ENCODE results near the gene GAB4.

DNA sequence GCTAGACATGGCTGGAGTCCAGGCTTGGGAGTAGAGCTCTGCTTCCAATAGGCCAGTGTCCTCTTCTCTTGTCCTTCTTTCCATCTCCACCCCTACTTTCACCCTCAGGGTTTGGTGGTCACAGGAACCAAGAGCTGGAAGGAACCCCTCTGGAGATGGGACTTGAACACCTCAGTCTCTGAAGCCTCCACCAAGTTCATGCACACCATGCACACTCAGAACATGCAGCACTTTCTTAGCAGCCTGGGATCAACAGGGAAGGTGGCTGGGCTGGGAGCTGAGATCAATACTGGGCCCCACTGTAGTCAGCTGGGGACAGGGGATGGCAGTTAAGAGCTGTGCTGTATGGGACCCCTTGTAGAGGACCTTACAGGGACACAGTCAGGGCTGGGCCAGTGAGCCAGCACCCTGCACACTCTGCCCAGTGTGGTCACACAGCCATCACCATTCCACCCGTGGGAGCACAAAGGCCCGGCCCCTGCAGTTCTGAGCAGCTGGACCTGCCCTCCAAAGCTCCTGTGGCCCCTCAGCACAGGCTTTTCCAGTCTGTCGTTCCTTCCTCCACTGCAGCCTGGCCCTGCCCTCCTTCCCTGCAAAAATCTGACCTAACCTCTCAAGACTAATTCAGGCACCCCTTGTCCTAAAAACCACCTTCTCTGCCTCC is 47.7 kb downstream of the GAB4 start:
- TF ChIP-seq EZH2 (IDR thresholded peaks at IDR 0.05) (no peak), FOXP2 (optimal IDR thresholded peaks at IDR 0.05; ENCODE audit: control extremely low read depth, extremely low read length, insufficient read depth) (no peak), POLR2AphosphoS5 (IDR thresholded peaks at IDR 0.05; ENCODE audit: borderline replicate concordance, low read depth, low read length) (no peak)

Data from SK-N-MC (cell line).